Hematopoietic multipotent progenitor cell treated with erythropoietin and hydrocortisone succinate and interleukin-3 and kit ligand, for 17 days (in vitro differentiated cells): ENCODE measurements around the gene CD99.
"Not testable (repeated sequence)": the region's sequence is repeated elsewhere in the genome, so short reads cannot be mapped to it uniquely, and the experiment has no call there.

Experiments used
- DNase-seq: peaks from one replicate; pipeline ENCODE4 v3.0.0-alpha.2; 2015; ENCODE audit warnings: low spot score

The CD99 gene

GRCh38 chrX:2727264-2727663 is 36.2 kb downstream of the CD99 start:
- DNase-seq: not testable (repeated sequence)

- no peak for DNase-seq
These were observed 41.0 kb downstream of the CD99 start for GRCh38 chrX:2732076-2732475.

- no peak for DNase-seq
These were observed 41.6 kb downstream of the CD99 start for GRCh38 chrX:2732649-2733048.

- DNase-seq: no peak
These were observed 42.2 kb downstream of the CD99 start for GRCh38 chrX:2733286-2733685.

GRCh38 chrX:2735270-2735669 is 44.2 kb downstream of the CD99 start:
- DNase-seq: no peak

GRCh38 chrX:2740672-2741071 is 49.6 kb downstream of the CD99 start:
- DNase-seq: no peak

- DNase-seq: no peak
These were observed 50.3 kb downstream of the CD99 start for GRCh38 chrX:2741386-2741785.

GRCh38 chrX:2746250-2746649 is 55.2 kb downstream of the CD99 start:
- DNase-seq: not testable (repeated sequence)

- no peak for DNase-seq
These were observed 57.2 kb downstream of the CD99 start for GRCh38 chrX:2748171-2748814.

- no peak for DNase-seq
These were observed 57.7 kb downstream of the CD99 start for GRCh38 chrX:2748815-2749188.

- no peak for DNase-seq
These were observed 60.2 kb downstream of the CD99 start for GRCh38 chrX:2751291-2751690.

- not testable (repeated sequence) for DNase-seq
These were observed 60.8 kb downstream of the CD99 start, which contains the start of gene XG for GRCh38 chrX:2751874-2752300. XG (plus strand) TSS chrX:2752040; CDS start chrX:2752275, 235 bp downstream.

GRCh38 chrX:2752441-2752840 is 61.3 kb downstream of the CD99 start:
- DNase-seq: not testable (repeated sequence)

GRCh38 chrX:2755163-2755715 is 64.1 kb downstream of the CD99 start:
- not testable (repeated sequence) for DNase-seq

- DNase-seq: no peak
These were observed 65.5 kb downstream of the CD99 start for GRCh38 chrX:2756548-2756947.

GRCh38 chrX:2761246-2761645 is 70.2 kb downstream of the CD99 start:
- DNase-seq: no peak

- not testable (repeated sequence) for DNase-seq
These were observed 71.6 kb downstream of the CD99 start for GRCh38 chrX:2762671-2763070.

- not testable (repeated sequence) for DNase-seq
These were observed 73.9 kb downstream of the CD99 start for GRCh38 chrX:2764766-2765548.

- no peak for DNase-seq
These were observed 74.4 kb downstream of the CD99 start for GRCh38 chrX:2765549-2765830.

- no peak for DNase-seq
These were observed 75.8 kb downstream of the CD99 start for GRCh38 chrX:2766906-2767305.

- no peak for DNase-seq
These were observed 76.7 kb downstream of the CD99 start for GRCh38 chrX:2767631-2768455.

- DNase-seq: no peak
These were observed 78.5 kb downstream of the CD99 start for GRCh38 chrX:2769615-2770014.
